ENCODE data around the gene MYCBPAP.
A peak's percentile ranks its signal among the peaks of the same experiment; 100 is the strongest.
"Not testable (repeated sequence)": the region's sequence is repeated elsewhere in the genome, so short reads cannot be mapped to it uniquely, and the experiment has no call there.

MYCBPAP gene

GRCh38 chr17:50471009-50471905 is 37.0 kb upstream of the MYCBPAP start:
- DNase-seq: peak; percentile 43

- no peak for DNase-seq
These were observed 36.0 kb upstream of the MYCBPAP start for GRCh38 chr17:50472286-50472685.

GRCh38 chr17:50472761-50473161 is 35.5 kb upstream of the MYCBPAP start:
- DNase-seq: not testable (repeated sequence)

- DNase-seq: no peak
These were observed 34.3 kb upstream of the MYCBPAP start for GRCh38 chr17:50473901-50474300.

GRCh38 chr17:50474523-50474922 is 33.7 kb upstream of the MYCBPAP start:
- no peak for DNase-seq

GRCh38 chr17:50475362-50475761 is 32.9 kb upstream of the MYCBPAP start:
- DNase-seq: no peak

GRCh38 chr17:50475775-50476544 is 32.3 kb upstream of the MYCBPAP start:
- DNase-seq: not testable (repeated sequence)

- DNase-seq: peak; percentile 61
These were observed 31.5 kb upstream of the MYCBPAP start for GRCh38 chr17:50476545-50477315.

GRCh38 chr17:50477976-50478375 is 30.3 kb upstream of the MYCBPAP start:
- DNase-seq: no peak

GRCh38 chr17:50478391-50479381 is 29.6 kb upstream of the MYCBPAP start, which contains the start of gene RSAD1:
TSS of gene RSAD1 (plus strand) at chr17:50478860. CDS start at chr17:50478885, 25 bp downstream.
- DNase-seq: peak; percentile 98

- peak; percentile 90 for DNase-seq
These were observed 28.6 kb upstream of the MYCBPAP start for GRCh38 chr17:50479522-50480141.

- no peak for DNase-seq
These were observed 28.0 kb upstream of the MYCBPAP start for GRCh38 chr17:50480142-50480764.

- DNase-seq: no peak
These were observed 27.3 kb upstream of the MYCBPAP start for GRCh38 chr17:50480854-50481490.

GRCh38 chr17:50481648-50482047 is 26.6 kb upstream of the MYCBPAP start:
- DNase-seq: no peak

GRCh38 chr17:50482110-50482509 is 26.1 kb upstream of the MYCBPAP start:
- DNase-seq: no peak

GRCh38 chr17:50482516-50482915 is 25.7 kb upstream of the MYCBPAP start:
- DNase-seq: peak; percentile 85

GRCh38 chr17:50483266-50483665 is 25.0 kb upstream of the MYCBPAP start:
- DNase-seq: no peak

- DNase-seq: no peak
These were observed 23.7 kb upstream of the MYCBPAP start for GRCh38 chr17:50484386-50485155.
